Testis (tissue), 3 donors: ENCODE data around the gene ZFYVE26. TPM values are rescaled to one million over a fixed set of nuclear protein-coding genes. Genes with fewer than 3 reads are reported as not detected.
"Not testable (repeated sequence)": the region's sequence is repeated elsewhere in the genome, so short reads cannot be mapped to it uniquely, and the experiment has no call there.

ENCODE experiments used
- DNase-seq: peaks from one replicate; pipeline ENCODE4 v3.0.0-alpha.2; 2019
- H3K27ac ChIP-seq, 2 donors: fragments of 200-600 bp; sonication (generic); one replicate each; pipeline ENCODE4 v1.5.1; 2019
- H3K27me3 ChIP-seq: fragments of 200-600 bp; sonication (generic); one replicate; pipeline ENCODE4 v1.5.1; 2019
- H3K36me3 ChIP-seq: fragments of 200-600 bp; sonication (generic); one replicate; pipeline ENCODE4 v1.5.1; 2017; ENCODE audit warnings: low read depth; ENCODE audit errors: missing control alignments
- H3K4me1 ChIP-seq: fragments of 200-600 bp; sonication (generic); one replicate; pipeline ENCODE4 v1.5.1; 2019
- H3K4me3 ChIP-seq, 2 donors: fragments of 200-600 bp; sonication (generic); one replicate each; pipeline ENCODE4 v1.5.1; 2017 to 2019
- H3K9me3 ChIP-seq: fragments of 200-600 bp; sonication (generic); one replicate; pipeline ENCODE4 v1.5.1; 2017
- CTCF ChIP-seq, 3 experiments: fragments of 450-650 bp in 2 of 3; fragments of 200-600 bp in 1 of 3; sonication (generic) in 1 of 3; IDR thresholded peaks; one replicate each; pipeline ENCODE4 v1.5.1; 2016 to 2019; ENCODE audit warnings: antibody characterized with exemption in 3 of 3, mild to moderate bottlenecking in 2 of 3, moderate library complexity in 1 of 3
- POLR2A ChIP-seq: fragments of 450-650 bp; IDR thresholded peaks from one replicate; pipeline ENCODE4 v1.6.1; 2017; ENCODE audit warnings: antibody characterized with exemption, mild to moderate bottlenecking, moderate library complexity
- WGBS, 2 donors: methylation state at CpG; one replicate each; pipeline ENCODE4 v1.1.5; 2018; 5-methylcytosine and 5-hydroxymethylcytosine counted together
- intact Hi-C: fragments of 100-400 bp; cut with DNase I; formaldehyde crosslinking; loops from one replicate; pipeline ENCODE4 v1.15.1; 2023; ENCODE audit warnings: low total_unique reads
- polyA plus RNA-seq: library from polyadenylated mRNA; stranded (reverse); fragments of 350-450 nt; fragmentation: Illumina TruSeq; extraction: RNeasy Lipid Tissue Mini Kit (QIAGEN cat#74804); gene quantifications from one replicate; pipeline ENCODE4 v1.2.3, GENCODE V29; 2014; ENCODE audit warnings: low read depth, low replicate concordance; ENCODE audit not compliant: insufficient read depth
- total RNA-seq, 2 donors: library from RNA; depleted of rRNA; stranded (reverse); fragments of >200 nt; gene quantifications; one replicate each; pipeline ENCODE4 v1.2.3, GENCODE V29; 2016

The ZFYVE26 gene
- total and polyA plus RNA-seq, 3 donors from 2014 or later = 9.4 to 34.6 (median 32.7) TPM

- H3K27me3 ChIP-seq = no peaks in the 10 kb centered on the region
- 34 to 46% methylated on average over 2 to 3 of the region's 3 CpGs for WGBS, 2 donors
- DNase-seq = peak; percentile 66
- H3K36me3 ChIP-seq = no peaks in the 10 kb centered on the region
- H3K9me3 ChIP-seq = no peaks in the 10 kb centered on the region
- H3K27ac ChIP-seq = no peak overlapping the region
- H3K4me3 ChIP-seq = no peak overlapping the region
- intact Hi-C loops = no loop called here
- no peak for TF ChIP-seq POLR2A
- TF ChIP-seq CTCF (IDR thresholded peaks at IDR 0.05) = no peak
- peaks cover 3% of the 10 kb centered on the region for H3K4me1 ChIP-seq
Measured at GRCh38 chr14:67722293-67722692, 94.1 kb downstream of the ZFYVE26 start.

GRCh38 chr14:67721875-67722274 lies 94.5 kb downstream of the ZFYVE26 start:
- intact Hi-C loops = no loop called here
- Histone ChIP-seq H3K27ac (no peak overlapping the region), H3K9me3 (no peaks in the 10 kb centered on the region), H3K27me3 (no peaks in the 10 kb centered on the region), H3K4me1 (peaks cover 3% of the 10 kb centered on the region), H3K4me3 (no peak overlapping the region), H3K36me3 (no peaks in the 10 kb centered on the region)
- no peak for DNase-seq
- TF ChIP-seq POLR2A (no peak), CTCF (IDR thresholded peaks at IDR 0.05) (no peak)
- 58 to 67% methylated on average over 5 of the region's 5 CpGs for WGBS, 2 donors

GRCh38 chr14:67719866-67720265 lies 96.5 kb downstream of the ZFYVE26 start:
- H3K4me3 ChIP-seq = no peak overlapping the region
- no peaks in the 10 kb centered on the region for H3K9me3 ChIP-seq
- H3K27me3 ChIP-seq = no peaks in the 10 kb centered on the region
- intact Hi-C loops = no loop called here
- H3K36me3 ChIP-seq = no peaks in the 10 kb centered on the region
- TF ChIP-seq POLR2A (no peak), CTCF (IDR thresholded peaks at IDR 0.05) (no peak)
- H3K27ac ChIP-seq = no peak overlapping the region
- no peak for DNase-seq
- peaks cover 3% of the 10 kb centered on the region for H3K4me1 ChIP-seq
- 69 to 70% methylated on average over 2 of the region's 2 CpGs for WGBS, 2 donors

GRCh38 chr14:67719385-67719784 lies 97.0 kb downstream of the ZFYVE26 start:
- 92 to 96% methylated on average over 3 of the region's 3 CpGs for WGBS, 2 donors
- H3K4me1 ChIP-seq, H3K36me3 ChIP-seq, H3K4me3 ChIP-seq, H3K9me3 ChIP-seq, DNase-seq, H3K27me3 ChIP-seq, H3K27ac ChIP-seq, intact Hi-C loops: not testable (repeated sequence)

- TF ChIP-seq CTCF (IDR thresholded peaks at IDR 0.05) (no peak), POLR2A (no peak)
- no peak for DNase-seq
- Histone ChIP-seq H3K36me3 (no peaks in the 10 kb centered on the region), H3K4me3 (no peak overlapping the region), H3K9me3 (no peaks in the 10 kb centered on the region), H3K27me3 (no peaks in the 10 kb centered on the region), H3K27ac (no peak overlapping the region), H3K4me1 (peaks cover 3% of the 10 kb centered on the region)
- WGBS, 2 donors = 58 to 69% methylated on average over 2 of the region's 2 CpGs
- intact Hi-C loops = no loop called here
Measured at GRCh38 chr14:67718265-67718664, 98.1 kb downstream of the ZFYVE26 start.
